Measurements from ENCODE around the gene GPRC5A.

GRCh38 chr12:12891881-12892355, 556 bp downstream of the GPRC5A start:
- TF ChIP-seq CTCF (IDR thresholded peaks at IDR 0.05): no peak
- no peak for TF ChIP-seq POLR2A (IDR thresholded peaks at IDR 0.05)
- no peak for TF ChIP-seq POLR2AphosphoS5 (IDR thresholded peaks at IDR 0.05)
